ENCODE results near the gene CARD19.

DNA sequence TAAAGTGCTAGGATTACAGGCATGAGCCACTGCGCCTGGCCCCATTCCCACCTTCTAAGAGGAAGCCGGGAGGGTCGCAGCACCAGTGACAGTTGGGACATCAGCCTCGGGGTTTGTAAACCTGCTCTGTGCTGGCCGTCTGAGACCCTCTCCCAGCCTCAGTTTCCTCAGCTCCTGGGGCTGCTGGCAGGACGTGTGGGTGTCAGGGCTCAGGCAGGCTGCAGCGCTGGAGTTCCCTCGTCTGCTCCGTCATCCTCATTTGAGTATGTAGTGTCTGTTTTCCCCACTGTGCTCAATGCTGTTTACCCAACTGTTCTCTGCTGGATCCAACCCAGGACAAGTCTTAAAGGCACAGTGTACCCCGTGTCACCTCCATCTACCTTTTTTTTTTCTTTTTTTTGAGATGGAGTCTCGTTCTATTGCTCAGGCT, 40.0 kb downstream of the CARD19 start:
- TF ChIP-seq, protein P1, sequence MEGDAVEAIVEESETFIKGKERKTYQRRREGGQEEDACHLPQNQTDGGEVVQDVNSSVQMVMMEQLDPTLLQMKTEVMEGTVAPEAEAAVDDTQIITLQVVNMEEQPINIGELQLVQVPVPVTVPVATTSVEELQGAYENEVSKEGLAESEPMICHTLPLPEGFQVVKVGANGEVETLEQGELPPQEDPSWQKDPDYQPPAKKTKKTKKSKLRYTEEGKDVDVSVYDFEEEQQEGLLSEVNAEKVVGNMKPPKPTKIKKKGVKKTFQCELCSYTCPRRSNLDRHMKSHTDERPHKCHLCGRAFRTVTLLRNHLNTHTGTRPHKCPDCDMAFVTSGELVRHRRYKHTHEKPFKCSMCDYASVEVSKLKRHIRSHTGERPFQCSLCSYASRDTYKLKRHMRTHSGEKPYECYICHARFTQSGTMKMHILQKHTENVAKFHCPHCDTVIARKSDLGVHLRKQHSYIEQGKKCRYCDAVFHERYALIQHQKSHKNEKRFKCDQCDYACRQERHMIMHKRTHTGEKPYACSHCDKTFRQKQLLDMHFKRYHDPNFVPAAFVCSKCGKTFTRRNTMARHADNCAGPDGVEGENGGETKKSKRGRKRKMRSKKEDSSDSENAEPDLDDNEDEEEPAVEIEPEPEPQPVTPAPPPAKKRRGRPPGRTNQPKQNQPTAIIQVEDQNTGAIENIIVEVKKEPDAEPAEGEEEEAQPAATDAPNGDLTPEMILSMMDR (IDR thresholded peaks at IDR 0.05): no peak
- no peak for TF ChIP-seq POLR2A (IDR thresholded peaks at IDR 0.05)

All from heart left ventricle (tissue), 13 donors.